ENCODE measurements around the gene COQ8B.
"Not testable (repeated sequence)": the region's sequence is repeated elsewhere in the genome, so short reads cannot be mapped to it uniquely, and the experiment has no call there.

COQ8B gene

DNA sequence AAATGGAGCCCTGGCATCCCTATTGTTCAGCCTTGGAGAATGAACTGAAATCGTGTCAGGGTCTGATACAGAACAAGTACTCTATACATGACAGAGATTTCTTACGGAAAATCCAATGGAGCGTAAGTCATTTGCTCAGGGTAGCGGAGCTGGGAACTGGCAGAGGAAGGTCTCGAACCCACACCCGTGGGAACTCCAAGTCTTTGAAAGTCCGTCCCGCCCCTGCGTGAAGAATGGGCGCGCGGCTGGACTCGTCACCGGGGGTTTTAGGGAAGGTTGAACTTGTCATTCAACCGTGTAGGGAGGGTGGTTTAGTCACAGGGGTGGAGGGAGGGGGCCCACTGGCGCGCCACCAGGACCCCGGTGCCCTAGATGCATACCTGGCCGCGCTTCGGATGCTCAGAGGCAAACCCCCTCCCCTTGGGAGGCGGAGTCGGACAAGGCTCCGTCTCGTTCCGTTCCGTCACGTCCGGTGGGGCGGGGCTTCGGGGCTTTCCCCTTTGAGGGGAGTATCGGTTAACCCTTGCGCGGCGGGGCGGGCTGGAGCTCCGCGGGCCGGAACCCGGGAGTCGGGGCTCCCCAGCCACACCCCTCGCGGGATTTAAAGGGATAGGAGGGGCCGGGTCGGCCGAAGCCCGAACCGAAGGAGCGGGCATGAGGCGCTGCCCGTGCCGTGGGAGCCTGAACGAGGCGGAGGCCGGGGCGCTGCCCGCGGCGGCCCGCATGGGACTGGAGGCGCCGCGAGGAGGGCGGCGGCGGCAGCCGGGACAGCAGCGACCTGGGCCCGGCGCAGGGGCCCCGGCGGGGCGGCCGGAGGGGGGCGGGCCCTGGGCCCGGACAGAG, at the start of gene COQ8B, which contains the start of gene ITPKC:
TSS of gene COQ8B (minus strand) at position 405 of the 843 bp plus-strand sequence. CDS start 2,254 bp downstream, outside the sequence.
TSS of gene ITPKC (plus strand) at position 631 of the 843 bp plus-strand sequence. CDS start at position 655, 24 bp downstream.
- DNase-seq = peak; percentile 99

DNA sequence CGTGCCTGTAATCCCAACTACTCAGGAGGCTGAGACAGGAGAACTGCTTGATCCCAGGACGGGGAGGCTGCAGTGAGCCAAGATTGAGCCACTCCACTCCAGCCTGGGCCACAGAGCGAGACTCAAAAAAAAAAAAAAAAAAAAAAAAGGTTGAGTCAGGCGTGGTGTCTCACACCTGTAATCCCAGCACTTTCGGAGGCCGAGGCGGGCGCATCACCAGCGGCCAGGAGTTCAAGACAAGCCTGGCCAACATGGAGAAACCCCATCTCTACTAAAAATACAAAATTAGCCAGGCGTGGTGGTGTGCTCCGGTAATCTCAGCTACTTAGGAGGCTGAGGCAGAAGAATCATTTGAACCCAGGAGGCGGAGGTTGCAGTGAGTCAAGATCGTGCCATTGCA, 49.7 kb upstream of the COQ8B start:
- DNase-seq = not testable (repeated sequence)

DNA sequence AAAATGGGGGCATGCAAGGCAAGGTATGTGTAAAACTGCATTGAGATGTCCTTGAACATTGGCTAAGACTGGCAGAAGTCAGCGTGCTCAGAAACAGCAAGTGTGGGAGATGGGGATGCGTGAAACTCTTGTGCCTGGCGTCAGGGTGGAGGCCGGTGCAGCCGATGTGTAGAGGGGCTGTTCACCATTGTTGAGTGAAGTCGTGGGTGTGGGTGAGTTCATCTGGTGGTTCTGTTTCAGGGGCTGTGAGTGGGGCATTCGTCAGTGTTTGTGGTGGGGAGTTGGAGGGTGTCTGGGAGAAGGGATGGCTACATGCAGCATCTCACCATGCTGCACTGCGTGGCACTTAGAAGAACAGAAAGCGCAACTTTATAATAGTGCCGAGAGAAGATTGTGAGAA, 47.3 kb upstream of the COQ8B start:
- DNase-seq = no peak

DNA sequence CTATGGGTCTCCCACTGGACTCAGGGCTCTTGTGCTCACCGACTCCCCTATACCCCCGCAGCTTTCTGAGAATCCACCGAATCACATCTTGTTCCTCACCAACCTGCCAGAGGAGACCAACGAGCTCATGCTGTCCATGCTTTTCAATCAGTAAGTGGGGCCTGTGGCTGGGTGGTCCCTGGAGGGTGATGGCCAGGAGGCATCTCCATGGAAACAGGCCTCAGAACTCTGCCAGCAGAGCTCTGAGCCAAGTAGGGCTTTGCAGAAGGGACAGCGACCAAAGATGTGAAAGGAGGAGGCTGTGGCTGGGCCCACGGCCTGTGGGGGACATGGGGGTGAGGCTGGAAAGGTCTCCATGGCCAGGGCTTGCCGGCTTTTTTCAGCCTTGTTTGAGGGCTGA, 46.8 kb upstream of the COQ8B start:
- no peak for DNase-seq

DNA sequence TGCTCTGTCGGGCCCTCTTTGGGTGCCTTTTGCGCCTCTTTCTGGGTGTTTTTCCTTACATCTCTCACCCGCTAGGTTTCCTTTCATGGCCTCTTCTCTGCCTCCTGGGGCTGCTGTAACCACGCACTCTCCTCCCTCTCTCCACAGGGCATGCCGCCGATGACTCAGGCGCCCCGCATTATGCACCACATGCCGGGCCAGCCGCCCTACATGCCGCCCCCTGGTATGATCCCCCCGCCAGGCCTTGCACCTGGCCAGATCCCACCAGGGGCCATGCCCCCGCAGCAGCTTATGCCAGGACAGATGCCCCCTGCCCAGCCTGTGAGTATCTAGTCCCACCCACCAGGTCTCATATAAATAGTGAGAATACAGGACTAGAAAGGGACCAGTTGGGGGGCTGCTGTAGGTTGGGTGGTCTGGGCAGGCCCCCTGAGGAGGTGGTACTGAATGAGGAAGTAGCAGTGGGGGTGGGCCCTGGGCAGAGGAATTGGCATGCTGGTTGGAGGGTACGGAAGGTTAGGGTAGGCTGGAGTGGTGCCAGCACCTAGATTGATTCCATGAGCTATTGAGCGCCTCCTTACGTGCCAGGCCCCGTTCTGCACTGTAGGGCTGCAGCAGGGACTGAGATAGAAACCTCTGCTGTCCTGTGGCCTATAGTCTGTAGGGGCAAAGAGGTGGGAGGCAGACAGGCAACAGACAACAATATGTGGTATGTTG, 46.2 kb upstream of the COQ8B start:
- no peak for DNase-seq

DNA sequence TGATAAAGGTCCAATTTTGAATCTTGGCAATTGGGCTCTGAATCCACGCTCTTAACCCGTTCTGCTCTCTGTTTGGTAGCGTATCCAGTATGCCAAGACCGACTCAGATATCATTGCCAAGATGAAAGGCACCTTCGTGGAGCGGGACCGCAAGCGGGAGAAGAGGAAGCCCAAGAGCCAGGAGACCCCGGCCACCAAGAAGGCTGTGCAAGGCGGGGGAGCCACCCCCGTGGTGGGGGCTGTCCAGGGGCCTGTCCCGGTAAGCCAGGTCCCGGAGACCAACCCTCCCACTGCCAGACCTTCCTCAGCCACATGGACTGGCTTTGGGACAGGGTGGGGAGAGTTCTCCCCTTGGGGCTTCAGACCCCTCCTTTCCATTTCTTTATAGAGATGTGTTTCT, 42.7 kb upstream of the COQ8B start:
- no peak for DNase-seq

DNA sequence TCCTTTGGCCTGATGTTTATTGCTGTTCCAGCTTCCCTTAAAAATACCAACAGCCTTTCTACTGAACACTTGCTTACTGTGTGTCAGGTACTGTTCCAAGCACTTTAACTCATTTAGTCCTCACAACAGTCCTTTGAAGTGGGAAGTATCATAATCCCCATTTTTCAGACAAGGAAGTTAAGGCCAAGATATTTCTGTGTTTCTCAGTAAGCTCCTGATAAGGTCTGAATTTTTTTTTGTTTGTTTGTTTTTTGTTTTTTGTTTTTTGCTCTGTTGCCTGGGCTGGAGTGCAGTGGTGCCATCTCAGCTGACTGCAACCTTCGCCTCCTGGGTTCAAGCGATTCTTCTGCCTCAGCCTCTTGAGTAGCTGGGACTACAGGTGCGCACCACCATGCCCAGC, 41.8 kb upstream of the COQ8B start:
- DNase-seq = no peak

DNA sequence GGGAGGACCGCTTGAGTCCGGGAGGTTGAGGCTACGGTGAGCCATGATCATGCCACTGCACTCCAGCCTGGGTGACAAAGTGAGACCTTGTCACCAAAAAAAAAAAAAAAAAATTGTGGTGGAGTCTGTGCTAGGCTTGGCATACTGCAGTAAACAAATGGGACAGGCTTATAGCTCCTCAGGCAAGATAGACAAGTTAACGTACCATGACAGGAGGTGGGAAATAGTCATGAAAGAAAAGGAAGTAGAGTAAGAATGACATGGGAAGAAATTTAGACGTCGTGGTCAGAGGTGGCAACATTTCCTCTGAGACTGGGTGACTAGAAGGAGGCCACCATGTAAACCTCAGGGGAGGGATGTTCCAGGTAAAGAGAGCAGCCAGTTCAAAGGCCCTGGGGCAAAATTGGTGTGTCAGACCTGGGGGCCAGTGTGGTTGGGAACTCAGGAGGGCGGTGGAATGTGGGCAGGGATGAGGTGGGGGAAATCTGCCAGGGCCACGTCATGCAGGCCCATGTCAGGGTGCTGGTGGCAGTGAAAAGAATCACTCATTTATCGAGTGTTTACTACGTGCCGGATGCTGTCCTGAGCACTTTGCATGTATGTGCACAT, 39.9 kb upstream of the COQ8B start:
- no peak for DNase-seq

DNA sequence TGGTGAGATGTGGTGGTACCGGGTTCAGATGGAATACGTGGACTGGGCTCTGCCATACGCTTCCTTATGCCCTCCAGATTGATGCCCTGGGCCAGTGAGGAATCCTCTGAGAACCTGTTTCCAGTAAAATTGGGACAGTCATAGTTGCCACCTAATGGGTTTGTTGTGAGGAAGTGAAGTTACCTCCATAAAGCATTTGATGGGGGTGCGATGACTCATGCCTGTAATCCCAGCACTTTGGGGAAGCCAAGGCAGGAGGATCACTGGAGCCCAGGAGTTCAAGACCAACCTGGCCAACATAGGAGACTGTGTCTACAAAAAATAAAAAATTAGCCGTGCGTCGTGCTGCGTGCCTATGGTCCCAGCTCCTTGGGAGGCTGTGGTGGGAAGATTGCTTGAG, 39.1 kb upstream of the COQ8B start:
- DNase-seq = no peak

DNA sequence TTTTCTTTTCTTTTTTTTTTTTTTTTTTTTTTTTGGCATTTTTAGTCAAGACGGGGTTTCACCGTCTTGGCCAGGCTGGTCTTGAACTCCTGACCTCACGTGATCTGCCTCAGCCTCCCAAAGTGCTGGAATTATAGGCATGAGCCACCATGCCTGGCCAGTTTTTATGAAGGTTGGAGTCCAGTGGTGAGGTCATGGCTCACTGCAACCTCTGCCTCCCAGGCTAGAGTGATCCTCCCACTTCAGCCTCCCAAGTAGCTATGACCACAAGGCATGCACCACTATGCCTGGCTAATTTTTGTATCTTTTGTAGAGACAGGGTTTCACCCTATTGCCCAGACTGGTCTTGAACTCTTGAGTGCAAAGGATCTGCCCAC, 38.5 kb upstream of the COQ8B start:
- no peak for DNase-seq

DNA sequence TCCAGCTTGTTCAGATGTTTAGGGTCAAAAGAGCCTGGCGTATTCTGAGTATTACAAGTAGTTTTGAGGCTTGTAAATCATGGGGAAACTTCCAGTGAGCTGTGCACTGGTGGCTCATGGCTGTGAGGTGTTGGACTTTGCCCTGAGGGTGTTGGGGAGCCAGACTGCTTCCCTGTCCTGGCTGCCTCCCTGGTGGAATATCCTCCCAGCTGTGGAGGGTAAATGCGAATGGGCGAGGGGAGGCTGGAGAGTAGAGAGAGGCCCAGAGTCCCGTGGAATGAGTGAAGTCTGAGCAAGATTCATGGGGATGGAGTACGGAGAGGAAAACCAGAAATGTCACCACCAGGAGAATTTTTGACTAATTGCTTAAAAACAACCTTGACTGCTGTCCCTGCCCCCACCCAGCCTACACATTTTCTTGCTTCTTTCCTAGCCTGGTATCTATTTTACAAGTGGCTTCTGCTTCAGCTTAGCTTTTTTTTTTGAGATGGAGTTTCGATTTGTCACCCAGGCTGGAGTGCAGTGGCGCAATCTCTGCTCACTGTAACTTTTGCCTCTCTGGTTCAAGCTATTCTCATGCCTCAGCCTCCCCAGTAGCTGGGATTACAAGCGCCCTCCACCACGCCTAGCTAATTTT, 38.0 kb upstream of the COQ8B start:
- peak; percentile 86 for DNase-seq

DNA sequence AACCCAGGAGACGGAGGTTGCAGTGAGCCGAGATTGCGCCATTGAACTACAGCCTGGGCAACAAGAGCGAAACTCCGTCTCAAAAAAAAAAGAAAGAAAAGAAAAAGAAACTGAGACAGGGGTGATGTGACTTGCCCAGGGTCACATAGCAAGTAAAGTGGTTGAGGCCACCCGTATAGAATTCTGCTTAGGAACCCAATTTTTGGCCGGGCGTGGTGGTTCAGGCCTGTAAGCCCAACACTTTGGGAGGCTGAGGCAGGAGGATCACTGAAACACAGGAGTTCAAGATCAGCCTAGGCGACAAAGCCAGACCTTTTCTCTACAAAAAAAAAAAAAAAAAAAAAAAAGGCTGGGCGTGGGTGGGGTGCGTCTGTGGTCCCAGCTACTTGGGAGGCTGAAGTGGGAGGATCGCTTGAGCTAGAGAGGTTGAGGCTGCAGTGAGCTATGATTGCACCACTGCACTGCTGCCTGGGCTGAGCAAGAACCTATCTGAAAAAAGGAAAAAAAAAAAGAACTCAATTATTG, 35.6 kb upstream of the COQ8B start:
- DNase-seq = peak; percentile 55

DNA sequence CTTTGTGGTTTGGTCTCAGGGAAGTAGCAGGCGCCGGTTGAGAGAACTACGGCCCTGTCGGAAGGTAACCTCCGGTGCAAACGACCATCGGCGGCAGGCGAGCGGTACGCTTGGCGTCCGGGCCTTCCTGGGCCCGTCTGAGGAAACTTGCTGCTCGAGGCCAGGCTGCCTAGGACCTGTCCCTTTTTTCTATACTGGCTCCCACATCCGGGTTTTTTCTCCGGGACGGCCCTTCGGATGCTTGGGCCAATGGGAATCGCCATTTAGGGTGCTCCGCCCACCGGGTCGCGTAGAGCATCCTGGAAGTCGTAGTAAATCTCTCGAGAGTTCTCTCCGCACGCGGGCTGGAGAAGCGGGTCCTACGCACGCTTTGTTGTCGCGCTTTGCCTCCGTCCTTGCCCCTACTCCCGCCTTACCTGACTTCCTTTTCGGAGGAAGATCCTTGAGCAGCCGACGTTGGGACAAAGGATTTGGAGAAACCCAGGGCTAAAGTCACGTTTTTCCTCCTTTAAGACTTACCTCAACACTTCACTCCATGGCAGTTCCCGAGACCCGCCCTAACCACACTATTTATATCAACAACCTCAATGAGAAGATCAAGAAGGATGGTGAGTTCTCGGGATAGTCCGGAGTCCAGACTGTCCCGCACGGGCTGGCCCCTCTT, 34.3 kb upstream of the COQ8B start, which contains the start of gene SNRPA:
TSS of gene SNRPA (plus strand) at position 330 of the 664 bp plus-strand sequence. CDS start at position 536, 206 bp downstream.
- DNase-seq = peak; percentile 99

DNA sequence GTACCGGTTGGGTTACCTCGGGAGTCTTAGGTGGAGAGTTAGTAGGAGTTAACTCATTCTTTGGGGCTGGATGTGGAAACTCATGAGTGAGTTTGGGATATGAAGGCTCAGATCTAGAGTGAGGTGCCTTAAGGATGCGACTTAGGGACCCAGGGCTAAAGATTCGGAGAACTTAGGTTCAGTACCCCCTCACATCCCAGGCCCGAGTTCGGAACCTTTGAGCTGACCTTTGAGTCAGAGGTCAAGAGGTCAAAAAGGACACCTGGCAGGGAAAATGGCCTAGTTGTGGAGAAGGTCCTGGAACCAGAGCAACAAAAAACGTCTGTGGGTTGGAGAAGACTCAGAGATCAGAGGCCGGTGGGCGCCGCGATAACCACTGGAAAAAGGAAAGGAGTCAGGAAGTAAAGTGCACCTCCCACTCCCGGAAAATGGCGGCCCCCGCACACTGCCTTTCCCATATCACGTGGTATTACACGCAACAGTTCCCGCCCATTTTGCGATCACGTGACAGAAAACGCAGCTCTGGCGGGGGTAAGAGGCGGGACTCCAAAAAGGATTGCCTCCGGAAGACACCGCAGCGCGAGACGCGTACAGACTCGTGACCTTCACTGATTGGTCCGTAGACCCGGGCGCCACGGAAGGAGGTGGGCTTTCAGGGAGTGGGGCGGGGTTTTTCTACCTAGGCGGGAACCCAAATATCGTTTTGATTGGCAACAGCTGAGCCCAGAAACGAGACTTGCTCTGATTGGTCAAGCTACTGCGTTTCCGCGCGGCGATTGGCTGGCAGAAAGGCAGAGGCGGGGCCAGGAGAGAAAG, 33.6 kb upstream of the COQ8B start, which contains the start of gene ACTMAP:
TSS of gene ACTMAP (minus strand) at position 420 of the 816 bp plus-strand sequence. CDS start 674 bp downstream, outside the sequence.
- DNase-seq = peak; percentile 100

DNA sequence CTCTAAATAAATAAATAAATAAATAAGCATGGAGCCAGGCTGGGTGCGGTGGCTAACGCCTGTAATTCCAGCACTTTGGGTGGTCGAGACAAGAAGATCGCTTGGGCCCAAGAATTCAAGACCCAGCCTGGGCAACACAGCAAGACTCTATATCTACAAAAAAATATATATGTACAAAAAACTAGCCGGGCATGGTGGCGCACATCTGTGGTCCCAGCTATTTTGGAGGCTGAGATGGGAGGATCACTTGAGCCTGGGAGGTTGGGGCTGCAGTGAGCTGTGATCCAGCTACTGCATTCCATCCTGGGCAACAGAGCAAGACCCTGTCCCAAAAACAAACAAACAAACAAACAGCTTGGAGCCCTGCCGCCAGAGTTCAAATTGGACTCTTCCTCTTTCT, 30.9 kb upstream of the COQ8B start:
- no peak for DNase-seq

DNA sequence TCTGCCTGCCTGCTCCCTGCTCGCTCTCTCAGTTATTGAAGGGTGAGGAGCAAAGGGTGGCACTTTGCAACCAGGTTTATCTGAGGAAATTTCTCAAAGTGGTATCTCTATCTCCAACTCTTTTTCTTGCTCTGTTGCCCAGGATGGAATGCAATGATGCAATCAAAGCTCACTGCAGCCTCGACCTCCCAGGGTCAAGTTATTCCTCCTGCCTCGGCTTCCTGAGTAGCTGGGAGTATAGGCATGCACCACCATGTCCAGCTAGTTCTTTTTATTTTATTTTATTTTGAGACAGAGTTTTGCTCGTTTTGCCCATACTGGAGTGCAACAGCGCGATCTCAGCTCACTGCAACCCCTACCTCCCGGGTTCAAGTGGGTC, 28.7 kb upstream of the COQ8B start:
- no peak for DNase-seq

DNA sequence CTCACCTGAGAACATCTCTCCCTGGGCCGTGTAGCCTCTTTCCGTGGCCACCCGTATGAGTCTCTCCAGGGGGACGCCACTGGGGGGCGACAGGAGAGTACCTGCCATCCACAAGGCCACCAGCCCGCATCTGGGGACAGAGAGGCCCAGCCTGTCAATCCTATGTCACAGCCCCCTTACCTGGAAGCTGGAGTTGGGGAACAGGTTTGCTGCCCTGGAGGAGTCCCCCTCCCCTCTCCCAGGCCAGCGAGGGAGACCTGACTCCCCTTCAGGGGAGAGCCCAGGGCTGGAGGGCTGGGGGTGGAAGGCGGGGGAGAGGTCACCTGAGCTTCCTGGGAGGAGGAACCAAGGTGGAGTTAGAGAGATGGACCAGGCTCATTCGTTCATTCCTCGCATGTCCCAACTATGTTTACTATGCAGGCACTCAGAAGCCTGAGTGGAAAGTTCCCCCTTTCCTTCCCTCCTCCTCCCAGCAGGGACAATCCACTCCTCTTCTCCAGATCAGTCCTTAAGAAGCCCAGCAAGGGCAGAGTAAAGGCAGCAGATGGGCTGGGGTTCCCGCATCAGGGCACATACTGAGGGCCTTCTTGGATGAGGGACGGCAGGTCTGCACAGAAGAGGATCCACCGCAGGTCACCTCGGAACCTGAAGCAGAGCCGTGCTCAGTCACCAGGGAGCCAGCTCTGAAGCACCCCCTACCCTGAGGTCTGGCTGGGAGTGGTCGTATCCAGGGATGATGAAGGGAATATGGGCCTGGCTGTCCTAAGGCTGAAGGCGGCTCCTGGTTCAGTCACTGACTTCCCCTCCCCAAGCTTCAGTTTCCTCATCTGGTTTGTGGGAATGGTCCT, 28.1 kb upstream of the COQ8B start:
- DNase-seq = no peak

DNA sequence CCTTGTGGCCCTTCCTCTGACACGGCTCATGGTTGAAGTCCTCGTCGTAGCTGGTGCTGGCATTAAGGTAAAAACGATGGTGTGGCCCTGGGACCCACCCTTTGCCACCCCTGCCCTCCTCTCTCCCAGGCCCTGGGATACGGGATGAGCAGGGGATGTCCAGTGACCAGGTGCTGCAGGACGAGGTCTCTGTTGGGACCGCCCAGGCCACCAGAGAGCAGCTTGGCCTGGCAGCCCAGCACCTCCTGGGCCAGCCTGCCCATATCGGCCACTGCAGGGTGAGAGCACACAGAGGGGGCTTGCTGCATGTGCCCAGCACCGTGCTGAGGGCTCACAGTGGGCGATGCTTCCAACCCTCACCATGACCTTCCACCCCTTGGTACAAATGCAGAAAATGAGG, 27.2 kb upstream of the COQ8B start:
- DNase-seq = no peak

DNA sequence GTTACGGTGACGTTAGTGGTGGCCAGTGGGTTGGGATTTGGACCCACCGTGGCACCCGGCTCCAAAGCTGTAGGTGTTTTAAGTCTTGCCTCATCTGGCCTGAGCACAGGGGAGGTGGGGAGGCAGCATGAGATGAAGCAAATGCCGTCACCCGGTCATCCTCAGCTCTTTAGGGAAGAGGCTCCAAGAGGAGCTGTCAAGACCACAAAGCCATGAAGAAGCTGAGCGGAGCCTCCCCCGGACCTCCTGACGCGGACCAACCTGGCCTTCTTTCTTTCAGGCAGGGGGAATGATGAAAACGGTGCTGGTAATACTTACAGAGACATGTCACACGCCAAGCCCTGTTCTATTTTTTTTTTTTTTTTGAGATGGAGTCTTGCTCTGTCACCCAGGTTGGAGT, 26.2 kb upstream of the COQ8B start:
- DNase-seq = no peak

DNA sequence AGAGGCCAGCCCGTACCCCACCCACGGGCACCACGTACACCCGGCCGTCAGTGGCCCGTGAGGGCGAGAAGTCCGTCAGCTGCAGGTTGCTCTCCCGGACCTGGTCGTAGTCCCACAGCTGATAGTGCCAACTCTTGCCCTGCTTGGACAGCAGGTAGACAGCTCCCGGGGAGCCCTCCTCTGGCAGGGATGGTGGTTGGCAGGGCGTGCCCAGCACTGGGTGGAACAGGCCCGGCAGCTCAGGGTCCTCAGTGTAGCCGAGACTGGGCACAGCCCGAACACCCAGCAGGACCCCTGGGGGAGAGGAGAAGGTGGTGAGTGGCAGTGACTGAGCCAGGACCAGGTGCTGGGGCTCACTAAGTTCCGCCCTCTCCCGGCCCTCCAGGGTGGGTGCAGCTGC, 25.8 kb upstream of the COQ8B start:
- DNase-seq = no peak
